ENCODE results near the gene P2RY4. TPM values are rescaled to one million over a fixed set of nuclear protein-coding genes. Genes with fewer than 3 reads are reported as not detected.

P2RY4 gene
- total RNA-seq, result not detected in 2 replicates

- no peak for DNase-seq (ENCODE audit: low read depth)
- no peak for TF ChIP-seq CTCF (IDR thresholded peaks at IDR 0.05; ENCODE audit: insufficient read depth, low read depth, low read length)
- H3K4me3 ChIP-seq (ENCODE audit: low read depth, low read length), result no peak within 1 kb of the TSS
These were observed at the start of gene P2RY4 for GRCh38 chrX:70260104-70260503. Gene P2RY4, minus strand, starts transcription at chrX:70260204. Its CDS starts 580 bp downstream, at chrX:70259624.

GRCh38 chrX:70301716-70302115, 41.7 kb upstream of the P2RY4 start:
- TF ChIP-seq CTCF (IDR thresholded peaks at IDR 0.05; ENCODE audit: insufficient read depth, low read depth, low read length), result no peak
- no peak overlapping the region for H3K4me3 ChIP-seq (ENCODE audit: low read depth, low read length)
- DNase-seq (ENCODE audit: low read depth), result peak; percentile 34

- H3K4me3 ChIP-seq (ENCODE audit: low read depth, low read length), result no peak overlapping the region
- no peak for TF ChIP-seq CTCF (IDR thresholded peaks at IDR 0.05; ENCODE audit: insufficient read depth, low read depth, low read length)
- no peak for DNase-seq (ENCODE audit: low read depth)
These were observed 33.6 kb upstream of the P2RY4 start for GRCh38 chrX:70293621-70294020.

GRCh38 chrX:70292788-70293187, 32.8 kb upstream of the P2RY4 start:
- no peak overlapping the region for H3K4me3 ChIP-seq (ENCODE audit: low read depth, low read length)
- DNase-seq (ENCODE audit: low read depth), result peak; percentile 31
- TF ChIP-seq CTCF (IDR thresholded peaks at IDR 0.05; ENCODE audit: insufficient read depth, low read depth, low read length), result no peak

- peak within 1 kb of the TSS; percentile 73 for H3K4me3 ChIP-seq (ENCODE audit: low read depth, low read length)
- peak; percentile 81 for DNase-seq (ENCODE audit: low read depth)
- no peak for TF ChIP-seq CTCF (IDR thresholded peaks at IDR 0.05; ENCODE audit: insufficient read depth, low read depth, low read length)
These were observed 30.1 kb upstream of the P2RY4 start, which contains the start of the genes KIF4A and PDZD11 for GRCh38 chrX:70289793-70290770. Gene KIF4A, plus strand, starts transcription at chrX:70290104. Its CDS starts 355 bp downstream, at chrX:70290459. Gene PDZD11, minus strand, starts transcription at chrX:70289927. Its CDS starts 586 bp downstream, at chrX:70289341.

GRCh38 chrX:70289168-70289792, 29.3 kb upstream of the P2RY4 start:
- no peak for DNase-seq (ENCODE audit: low read depth)
- peak overlapping the region; percentile 73 for H3K4me3 ChIP-seq (ENCODE audit: low read depth, low read length)
- no peak for TF ChIP-seq CTCF (IDR thresholded peaks at IDR 0.05; ENCODE audit: insufficient read depth, low read depth, low read length)

Data from fibroblast of villous mesenchyme (primary cell).